Measurements from ENCODE around the gene AKAP7.
"Not testable (repeated sequence)": the region's sequence is repeated elsewhere in the genome, so short reads cannot be mapped to it uniquely, and the experiment has no call there.

Gene AKAP7

GRCh38 chr6:131258816-131259476 is 123.7 kb downstream of the AKAP7 start:
- DNase-seq = peak; percentile 73

- DNase-seq = not testable (repeated sequence)
Observed at GRCh38 chr6:131260960-131261359, 125.7 kb downstream of the AKAP7 start.

GRCh38 chr6:131262060-131262459 is 126.8 kb downstream of the AKAP7 start:
- no peak for DNase-seq

GRCh38 chr6:131265939-131266338 is 130.7 kb downstream of the AKAP7 start:
- DNase-seq = no peak

- no peak for DNase-seq
Observed at GRCh38 chr6:131268303-131268702, 133.0 kb downstream of the AKAP7 start.

- DNase-seq = no peak
Observed at GRCh38 chr6:131269565-131270391, 134.5 kb downstream of the AKAP7 start.

- DNase-seq = no peak
Observed at GRCh38 chr6:131270534-131270933, 135.3 kb downstream of the AKAP7 start.

- DNase-seq = no peak
Observed at GRCh38 chr6:131275273-131275672, 140.0 kb downstream of the AKAP7 start.

- DNase-seq = no peak
Observed at GRCh38 chr6:131277591-131277990, 142.3 kb downstream of the AKAP7 start.

- DNase-seq = peak; percentile 71
Observed at GRCh38 chr6:131281471-131282270, 146.4 kb downstream of the AKAP7 start.

- DNase-seq = no peak
Observed at GRCh38 chr6:131282365-131282764, 147.1 kb downstream of the AKAP7 start.

GRCh38 chr6:131283466-131284175 is 148.4 kb downstream of the AKAP7 start:
- no peak for DNase-seq

- no peak for DNase-seq
Observed at GRCh38 chr6:131285548-131285947, 150.3 kb downstream of the AKAP7 start.

GRCh38 chr6:131286469-131287040 is 151.3 kb downstream of the AKAP7 start:
- no peak for DNase-seq

- no peak for DNase-seq
Observed at GRCh38 chr6:131288214-131288613, 152.9 kb downstream of the AKAP7 start.

GRCh38 chr6:131290955-131291354 is 155.7 kb downstream of the AKAP7 start:
- DNase-seq = no peak

GRCh38 chr6:131292145-131292938 is 157.1 kb downstream of the AKAP7 start:
- peak; percentile 61 for DNase-seq

- DNase-seq = no peak
Observed at GRCh38 chr6:131293472-131293911, 158.2 kb downstream of the AKAP7 start.

GRCh38 chr6:131295081-131295480 is 159.8 kb downstream of the AKAP7 start:
- DNase-seq = peak; percentile 80

GRCh38 chr6:131300826-131301225 is 165.6 kb downstream of the AKAP7 start:
- not testable (repeated sequence) for DNase-seq

GRCh38 chr6:131303338-131303930 is 168.2 kb downstream of the AKAP7 start:
- DNase-seq = no peak
